ENCODE results near the gene RAB40C.

DNA sequence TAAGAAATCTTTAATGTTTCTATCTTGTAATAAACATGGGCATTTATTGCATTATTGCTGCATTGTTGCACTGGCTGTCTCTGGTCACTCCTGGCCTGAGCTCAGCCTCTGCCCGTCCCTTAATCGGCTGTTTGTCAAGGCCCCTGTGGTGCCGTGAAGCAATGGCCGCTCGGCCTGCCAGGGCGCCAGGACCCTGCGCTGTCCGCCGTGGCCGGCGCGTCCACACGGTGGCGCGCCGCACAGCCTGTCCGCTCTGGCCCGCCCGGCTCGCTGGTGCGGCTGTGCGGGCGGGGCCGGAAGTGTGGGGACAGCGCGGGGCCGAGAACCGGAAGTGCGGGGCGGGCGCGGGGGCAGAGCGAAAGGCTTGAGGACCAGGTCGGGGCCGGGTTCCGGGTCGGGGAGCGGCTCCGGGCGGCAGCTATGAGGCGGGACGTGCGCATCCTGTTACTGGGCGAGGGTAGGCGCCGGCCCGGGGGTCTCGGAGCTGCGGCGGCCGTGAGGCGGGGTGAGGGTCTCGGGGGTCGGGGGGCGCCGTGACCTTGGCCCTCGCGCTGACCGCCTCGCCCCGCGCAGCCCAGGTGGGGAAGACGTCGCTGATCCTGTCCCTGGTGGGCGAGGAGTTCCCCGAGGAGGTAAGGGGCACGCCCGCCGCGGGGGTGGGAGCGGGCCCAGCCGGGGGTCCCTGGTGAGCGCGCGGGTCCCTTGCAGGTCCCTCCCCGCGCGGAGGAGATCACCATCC, 78.1 kb downstream of the RAB40C start, which contains the start of gene RHOT2:
- TF ChIP-seq POLR2A (IDR thresholded peaks at IDR 0.05; ENCODE audit: low read depth, low read length), result peak; percentile 86
- TF ChIP-seq POLR2AphosphoS5 (IDR thresholded peaks at IDR 0.05; ENCODE audit: low read depth, low read length), result peak; percentile 58; the same call in 1 of the 2 replicates
